ENCODE data around the gene TPSG1. TPM values are rescaled to one million over a fixed set of nuclear protein-coding genes. Genes with fewer than 3 reads are reported as not detected.
"Not testable (repeated sequence)": the region's sequence is repeated elsewhere in the genome, so short reads cannot be mapped to it uniquely, and the experiment has no call there.

The TPSG1 gene
- total RNA-seq, 1 experiment from 2014 or later, result not detected

GRCh38 chr16:1230471-1231212 is 5.6 kb upstream of the TPSG1 start:
- H3K27me3 ChIP-seq (replicated peaks); H3K9me3 ChIP-seq (replicated peaks); DNase-seq (ENCODE audit: low read depth in 1 of 2, low spot score in 2 of 2); H3K4me1 ChIP-seq (replicated peaks); H3K27ac ChIP-seq; H3K4me3 ChIP-seq; H3K36me3 ChIP-seq: not testable (repeated sequence)

DNA sequence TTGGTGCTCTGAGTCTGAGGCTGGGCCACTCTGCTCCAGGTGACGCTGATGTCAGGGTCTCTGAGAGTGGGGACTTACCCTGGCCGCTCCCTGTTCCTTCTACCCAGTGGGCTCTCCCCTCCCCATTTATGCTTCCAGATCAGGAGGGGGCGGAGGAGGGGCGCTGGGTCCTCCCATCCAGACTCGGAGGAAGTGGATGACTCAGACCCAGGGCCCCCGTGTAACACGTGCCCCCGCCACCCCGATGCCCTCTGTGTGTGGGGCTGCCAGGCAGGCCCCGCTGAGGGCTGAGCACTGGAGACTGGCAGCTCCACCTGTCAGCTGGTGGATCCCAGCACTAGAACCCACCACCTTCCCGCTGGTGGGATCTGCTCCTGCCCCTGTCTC is 5.0 kb upstream of the TPSG1 start, which contains the start of gene TPSB2:
TPSB2 (minus strand) TSS at position 101 of the 387 bp plus-strand sequence. CDS start 233 bp downstream, outside the sequence.
- not testable (repeated sequence) for H3K4me3 ChIP-seq; DNase-seq (ENCODE audit: low read depth in 1 of 2, low spot score in 2 of 2); H3K4me1 ChIP-seq (replicated peaks); H3K9me3 ChIP-seq (replicated peaks); H3K36me3 ChIP-seq; H3K27ac ChIP-seq; H3K27me3 ChIP-seq (replicated peaks)

DNA sequence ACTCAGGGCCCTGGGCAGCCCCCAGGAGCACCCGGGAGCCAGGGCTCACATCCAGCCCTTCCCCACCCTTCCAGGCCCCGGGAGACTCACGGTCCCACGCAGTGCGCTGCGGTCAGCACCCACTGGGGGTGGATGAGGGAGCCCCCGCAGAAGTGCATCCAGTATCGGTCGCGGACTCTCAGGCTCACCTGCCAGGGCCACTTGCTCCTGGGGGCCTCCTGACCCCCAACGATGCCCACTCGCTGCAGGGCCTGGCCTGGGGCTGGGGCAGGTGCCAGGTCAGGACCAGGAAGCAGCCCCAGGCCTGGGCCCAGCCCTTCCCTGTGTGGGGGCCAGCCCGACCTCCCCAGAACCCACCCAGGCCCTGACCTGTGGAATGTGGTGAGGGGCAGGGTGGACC is 4.4 kb upstream of the TPSG1 start:
- H3K27me3 ChIP-seq (replicated peaks); H3K4me3 ChIP-seq; DNase-seq (ENCODE audit: low read depth in 1 of 2, low spot score in 2 of 2); H3K9me3 ChIP-seq (replicated peaks); H3K36me3 ChIP-seq; H3K4me1 ChIP-seq (replicated peaks); H3K27ac ChIP-seq: not testable (repeated sequence)

DNA sequence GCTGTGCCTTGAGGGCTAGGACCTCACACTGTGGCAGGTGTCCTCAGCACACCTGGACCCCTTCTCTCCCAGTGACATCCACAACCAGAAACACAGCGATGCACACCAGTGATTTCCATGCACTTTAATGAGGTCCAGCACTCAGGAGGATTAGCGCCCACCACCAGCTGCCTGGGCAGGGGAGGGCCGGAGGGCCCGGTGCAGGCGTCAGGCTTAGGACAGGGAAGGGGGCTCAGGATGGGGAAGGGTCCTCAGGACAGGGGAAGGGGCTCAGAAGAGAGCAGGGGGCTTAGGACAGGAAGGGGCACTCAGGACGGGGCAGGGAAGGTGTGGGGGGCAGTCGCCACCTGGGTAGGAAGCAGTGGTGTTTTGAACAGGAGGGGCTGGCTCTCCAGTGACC is 3.2 kb upstream of the TPSG1 start:
- H3K9me3 ChIP-seq (replicated peaks); H3K27ac ChIP-seq: not testable (repeated sequence)

DNA sequence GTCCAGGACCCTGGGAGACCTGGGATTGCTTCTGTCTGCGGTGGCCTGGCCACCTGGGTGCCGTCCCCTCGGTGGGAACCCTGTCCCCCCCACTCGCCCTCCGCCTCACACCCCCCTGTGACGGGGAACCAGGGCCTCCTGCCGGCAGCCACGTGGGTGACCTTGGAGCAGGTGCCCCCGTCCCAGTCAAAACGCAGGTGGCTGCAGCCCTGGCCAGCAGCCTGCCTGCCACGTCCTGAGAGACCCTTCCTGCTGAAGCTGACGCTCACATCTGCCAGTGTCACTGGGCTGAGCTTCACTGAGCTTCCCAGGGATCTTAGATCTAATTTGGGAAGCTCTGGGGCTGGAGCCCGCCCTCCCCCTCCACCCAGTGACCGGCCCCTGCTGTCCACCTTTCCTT is 1.6 kb upstream of the TPSG1 start:
- not testable (repeated sequence) for H3K4me3 ChIP-seq; H3K9me3 ChIP-seq (replicated peaks); H3K36me3 ChIP-seq; DNase-seq (ENCODE audit: low read depth in 1 of 2, low spot score in 2 of 2); H3K4me1 ChIP-seq (replicated peaks); H3K27ac ChIP-seq
- peaks cover 34% of the 10 kb centered on the region for H3K27me3 ChIP-seq (replicated peaks)

More for the DNA sequence above, 3.2 kb upstream of the TPSG1 start:
- peaks cover 19% of the 10 kb centered on the region for H3K27me3 ChIP-seq (replicated peaks)
- not testable (repeated sequence) for H3K4me3 ChIP-seq; H3K4me1 ChIP-seq (replicated peaks); DNase-seq (ENCODE audit: low read depth in 1 of 2, low spot score in 2 of 2); H3K36me3 ChIP-seq

- H3K36me3 ChIP-seq; H3K4me3 ChIP-seq; DNase-seq (ENCODE audit: low read depth in 1 of 2, low spot score in 2 of 2); H3K9me3 ChIP-seq (replicated peaks); H3K27ac ChIP-seq; H3K4me1 ChIP-seq (replicated peaks): not testable (repeated sequence)
- peaks cover 43% of the 10 kb centered on the region for H3K27me3 ChIP-seq (replicated peaks)
Observed at GRCh38 chr16:1225728-1226311, 752 bp upstream of the TPSG1 start.

DNA sequence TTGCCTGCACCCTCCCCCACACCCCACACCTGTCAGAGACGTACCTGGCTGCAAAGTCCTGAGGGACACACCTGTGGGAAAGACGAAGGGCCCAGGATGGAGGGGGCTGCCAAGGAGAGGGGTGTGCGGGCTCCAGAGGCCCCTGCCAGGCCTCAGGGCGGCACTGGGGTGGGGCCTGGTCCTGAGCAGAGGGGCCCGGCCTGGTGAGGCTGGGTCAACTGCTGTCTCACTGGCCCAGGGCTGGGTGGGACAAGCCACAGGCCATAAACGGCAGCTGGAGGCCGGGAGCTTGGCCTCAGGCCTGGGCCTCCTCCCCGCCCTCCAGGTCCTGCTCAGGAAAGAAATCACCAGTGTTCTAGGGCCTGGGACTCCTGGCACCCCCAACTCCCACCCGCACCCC is 510 bp downstream of the TPSG1 start:
- no peaks in the 10 kb centered on the region for H3K4me1 ChIP-seq (replicated peaks)
- no peak overlapping the region for H3K4me3 ChIP-seq
- no peaks in the 10 kb centered on the region for H3K36me3 ChIP-seq
- no peak for DNase-seq (ENCODE audit: low read depth in 1 of 2, low spot score in 2 of 2)
- no peaks in the 10 kb centered on the region for H3K9me3 ChIP-seq (replicated peaks)
- H3K27ac ChIP-seq, result no peak overlapping the region
- H3K27me3 ChIP-seq (replicated peaks), result peaks cover 54% of the 10 kb centered on the region

GRCh38 chr16:1223355-1224214 is 1.5 kb downstream of the TPSG1 start:
- Histone ChIP-seq H3K27me3 (replicated peaks) (peaks cover 61% of the 10 kb centered on the region), H3K9me3 (replicated peaks) (no peaks in the 10 kb centered on the region), H3K27ac (no peak overlapping the region), H3K36me3 (no peaks in the 10 kb centered on the region), H3K4me1 (replicated peaks) (no peaks in the 10 kb centered on the region), H3K4me3 (no peak overlapping the region)
- DNase-seq (ENCODE audit: low read depth in 1 of 2, low spot score in 2 of 2), result no peak

- Histone ChIP-seq H3K9me3 (replicated peaks) (no peaks in the 10 kb centered on the region), H3K36me3 (no peaks in the 10 kb centered on the region), H3K27ac (no peak overlapping the region), H3K4me3 (no peak overlapping the region), H3K4me1 (replicated peaks) (no peaks in the 10 kb centered on the region), H3K27me3 (replicated peaks) (peaks cover 68% of the 10 kb centered on the region)
- DNase-seq (ENCODE audit: low read depth in 1 of 2, low spot score in 2 of 2), result no peak
Observed at GRCh38 chr16:1222553-1223354, 2.3 kb downstream of the TPSG1 start.

DNA sequence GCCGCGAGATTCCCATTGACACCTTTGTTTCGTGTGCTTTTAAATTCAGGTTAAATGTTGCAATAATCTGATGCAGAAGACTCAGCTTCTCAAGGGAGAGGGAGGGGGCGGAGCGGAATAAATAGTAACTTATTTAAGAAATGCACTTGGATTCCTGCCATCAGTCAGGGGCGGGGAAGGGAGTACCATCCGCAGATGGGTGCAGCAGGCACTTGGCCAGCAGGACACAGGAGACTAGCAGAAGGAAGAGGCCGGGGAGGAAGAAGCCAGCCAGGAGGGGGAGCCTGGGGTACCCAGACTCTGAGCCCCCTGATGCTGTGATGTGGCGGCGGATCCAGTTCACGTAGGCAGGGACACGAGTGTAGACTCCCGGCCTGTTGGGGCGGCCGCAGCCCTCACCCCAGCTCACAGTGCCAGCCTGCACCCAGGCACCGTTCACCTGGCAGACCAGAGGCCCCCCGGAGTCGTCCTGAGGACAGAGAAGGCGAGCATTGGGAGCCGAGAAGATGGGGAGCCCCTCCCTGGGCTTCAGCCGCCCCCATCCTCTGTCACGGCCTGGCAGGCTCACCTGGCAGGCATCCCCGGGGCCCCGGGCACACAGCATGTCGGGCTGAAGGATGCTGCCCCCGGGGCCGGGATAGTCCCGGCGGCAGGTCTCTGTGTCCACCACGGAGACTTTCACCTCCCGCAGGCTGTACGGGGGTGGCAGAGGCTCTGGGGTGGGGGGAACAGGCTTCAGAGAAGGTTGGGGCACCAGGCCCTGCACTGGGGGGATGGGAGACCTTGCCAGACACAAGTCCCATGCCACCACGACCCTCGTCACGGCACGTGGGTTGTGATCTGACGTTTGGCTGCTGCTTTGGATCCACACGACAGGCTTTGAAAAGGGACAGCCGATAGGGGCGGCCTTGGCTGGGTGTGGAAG is 3.2 kb downstream of the TPSG1 start:
- Histone ChIP-seq H3K4me1 (replicated peaks) (no peaks in the 10 kb centered on the region), H3K27ac (no peak overlapping the region), H3K36me3 (no peaks in the 10 kb centered on the region), H3K27me3 (replicated peaks) (peaks cover 76% of the 10 kb centered on the region), H3K4me3 (no peak overlapping the region), H3K9me3 (replicated peaks) (no peaks in the 10 kb centered on the region)
- no peak for DNase-seq (ENCODE audit: low read depth in 1 of 2, low spot score in 2 of 2)

DNA sequence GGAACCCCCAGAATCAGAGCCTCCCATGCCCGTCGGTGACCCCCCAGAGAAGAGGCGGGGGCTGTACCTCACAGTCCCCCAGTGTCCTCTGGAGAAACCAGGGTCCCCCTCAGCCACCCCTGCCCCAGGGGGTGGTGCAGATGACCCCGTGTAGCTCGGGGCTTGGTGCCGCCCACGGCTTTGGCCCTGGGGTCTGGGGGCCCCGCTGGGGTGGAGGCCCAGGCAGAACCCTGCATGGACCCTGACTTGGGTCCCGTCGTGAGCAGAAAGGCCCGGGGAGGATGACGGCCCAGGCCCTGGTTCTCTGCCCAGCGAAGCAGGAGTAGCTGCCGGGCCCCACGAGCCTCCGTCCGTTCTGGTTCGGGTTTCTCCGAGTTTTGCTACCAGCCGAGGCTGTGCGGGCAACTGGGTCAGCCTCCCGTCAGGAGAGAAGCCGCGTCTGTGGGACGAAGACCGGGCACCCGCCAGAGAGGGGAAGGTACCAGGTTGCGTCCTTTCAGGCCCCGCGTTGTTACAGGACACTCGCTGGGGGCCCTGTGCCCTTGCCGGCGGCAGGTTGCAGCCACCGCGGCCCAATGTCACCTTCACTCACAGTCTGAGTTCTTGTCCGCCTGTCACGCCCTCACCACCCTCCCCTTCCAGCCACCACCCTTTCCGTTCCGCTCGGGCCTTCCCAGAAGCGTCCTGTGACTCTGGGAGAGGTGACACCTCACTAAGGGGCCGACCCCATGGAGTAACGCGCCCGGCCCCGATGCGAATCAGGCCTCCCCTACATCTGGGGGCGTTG is 4.0 kb downstream of the TPSG1 start:
- Histone ChIP-seq H3K36me3 (no peaks in the 10 kb centered on the region), H3K4me3 (no peak overlapping the region), H3K27me3 (replicated peaks) (peaks cover 83% of the 10 kb centered on the region)

GRCh38 chr16:1220098-1220728 is 4.9 kb downstream of the TPSG1 start:
- peaks cover 85% of the 10 kb centered on the region for H3K27me3 ChIP-seq (replicated peaks)
- H3K36me3 ChIP-seq, result no peaks in the 10 kb centered on the region
- H3K4me3 ChIP-seq, result no peak overlapping the region
- no peaks in the 10 kb centered on the region for H3K9me3 ChIP-seq (replicated peaks)
- DNase-seq (ENCODE audit: low read depth in 1 of 2, low spot score in 2 of 2), result no peak
- no peaks in the 10 kb centered on the region for H3K4me1 ChIP-seq (replicated peaks)
- H3K27ac ChIP-seq, result no peak overlapping the region

More for the DNA sequence above, 4.0 kb downstream of the TPSG1 start:
- DNase-seq (ENCODE audit: low read depth in 1 of 2, low spot score in 2 of 2), result no peak
- H3K9me3 ChIP-seq (replicated peaks), result no peaks in the 10 kb centered on the region
- no peaks in the 10 kb centered on the region for H3K4me1 ChIP-seq (replicated peaks)
- H3K27ac ChIP-seq, result no peak overlapping the region

All from SJSA1 (cell line).